Fibroblast of gingiva (primary cell): ENCODE results near the gene LRG1.

ENCODE experiments used
- DNase-seq: peaks from one replicate; pipeline ENCODE4 v3.0.0-alpha.2; 2011; ENCODE audit warnings: low read depth

LRG1 gene

DNA sequence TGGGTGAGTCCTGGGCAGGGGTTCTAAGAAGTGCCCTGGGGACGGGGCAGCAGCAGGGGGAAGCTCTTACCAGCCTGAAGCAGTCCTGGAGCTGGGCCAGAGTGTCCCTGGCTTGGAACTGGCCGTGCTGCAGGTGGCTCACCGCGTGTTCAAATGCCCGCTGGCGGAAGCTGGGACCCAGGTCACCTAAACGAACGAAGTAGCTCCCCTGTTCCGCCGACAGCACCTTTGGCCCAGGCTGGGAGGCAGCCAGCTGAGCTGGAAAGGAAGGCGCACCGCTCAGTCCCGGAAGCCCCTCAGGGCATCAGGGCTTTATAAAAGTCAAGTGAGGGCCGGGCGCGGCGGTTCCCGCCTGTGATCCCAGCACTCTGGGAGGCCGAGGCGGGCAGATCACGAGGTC, 31.1 kb downstream of the LRG1 start:
- no peak for DNase-seq

DNA sequence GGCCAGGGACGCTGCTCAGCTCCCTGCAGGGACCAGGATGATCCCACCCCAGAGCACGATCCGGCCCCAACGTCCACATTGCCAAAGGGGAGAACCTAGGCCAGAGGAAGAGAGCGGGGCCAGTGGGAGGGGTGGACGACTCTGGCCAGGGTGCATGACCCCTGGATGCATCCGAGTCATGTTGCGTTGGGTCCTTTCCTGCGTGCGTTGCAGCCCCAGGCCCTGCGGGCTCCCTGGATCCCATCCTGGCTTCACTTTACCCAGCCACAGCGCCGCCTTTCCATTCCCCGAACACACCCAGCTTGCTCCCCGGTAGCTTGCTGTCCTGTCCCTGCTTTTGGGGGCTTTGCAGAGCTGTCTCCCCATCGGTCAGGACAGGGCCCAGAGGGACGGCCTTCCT, 32.0 kb downstream of the LRG1 start:
- DNase-seq = no peak

GRCh38 chr19:4507150-4507452, 32.7 kb downstream of the LRG1 start:
- no peak for DNase-seq

DNA sequence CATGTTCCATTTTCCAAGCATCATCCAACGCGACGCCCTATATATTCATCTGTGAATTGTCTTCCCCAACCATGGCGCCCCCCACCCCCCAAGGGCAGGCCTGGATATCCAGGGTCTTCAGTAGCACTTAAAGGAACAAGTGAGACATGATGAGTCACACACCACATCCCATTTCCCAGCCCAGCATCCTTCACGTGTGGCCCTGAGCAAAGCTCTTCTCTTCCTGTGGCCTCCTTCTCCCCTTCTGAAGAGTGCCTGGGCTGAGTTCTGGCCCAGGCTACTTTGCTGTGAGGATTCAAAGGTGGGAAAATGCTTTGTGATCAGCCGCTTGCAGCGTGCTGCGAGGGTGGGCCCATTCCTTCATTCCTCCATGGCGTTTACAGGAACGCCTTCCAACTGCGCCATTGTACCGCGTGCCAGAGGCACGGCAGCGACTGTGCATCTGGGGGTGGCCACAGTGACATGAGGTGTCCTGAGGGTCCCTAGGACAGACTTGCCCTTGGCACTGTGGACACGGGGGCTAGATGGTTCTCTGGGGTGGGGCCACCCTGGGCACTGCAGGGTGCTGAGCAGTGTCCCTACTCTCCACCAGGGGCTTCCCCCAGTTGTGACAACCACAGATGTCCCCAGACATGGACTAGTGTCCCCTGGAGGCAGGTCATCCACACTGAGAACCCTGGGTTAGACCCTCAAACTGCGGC, 33.2 kb downstream of the LRG1 start:
- DNase-seq = no peak

DNA sequence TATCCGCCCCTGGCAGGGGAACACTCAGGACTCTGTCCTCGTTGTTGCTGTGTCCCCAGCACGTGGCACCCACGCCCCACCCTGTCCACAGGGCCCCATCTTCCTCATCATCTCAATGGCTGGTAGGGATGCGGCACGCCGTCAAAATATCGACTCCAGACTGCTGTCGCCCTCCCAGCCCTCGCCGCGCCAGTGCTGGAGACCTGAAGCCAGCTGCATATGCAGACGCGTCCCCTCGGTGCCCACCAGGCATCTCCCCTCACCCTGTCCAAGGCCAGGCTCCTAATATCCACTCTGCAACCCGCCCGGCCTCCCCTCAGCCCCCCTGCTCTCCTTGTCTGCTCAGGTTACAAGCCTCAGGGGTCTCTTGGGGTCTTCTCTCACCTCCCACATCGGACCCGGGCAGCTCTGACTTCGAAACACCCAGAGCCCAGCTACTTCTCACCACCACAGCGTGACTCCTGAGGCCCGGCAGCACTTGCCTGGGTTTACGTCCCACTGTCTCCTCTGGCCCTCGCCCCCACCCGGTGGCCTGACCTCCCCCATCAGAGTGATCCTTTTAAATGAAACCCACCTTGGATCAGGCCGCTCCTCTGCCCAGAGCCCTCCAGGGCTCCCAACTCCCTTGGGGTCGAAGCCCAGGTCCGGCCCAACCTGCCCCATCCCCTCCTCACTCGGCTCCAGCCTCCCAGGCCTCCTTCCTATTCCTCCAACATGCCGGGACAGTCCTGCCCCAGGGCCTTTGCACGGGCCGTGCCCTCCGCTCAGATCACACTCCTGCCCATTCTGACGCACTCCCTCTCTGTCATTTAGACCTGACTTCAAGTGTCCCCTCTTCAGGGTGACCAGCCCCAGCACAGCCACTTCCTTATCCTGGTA, 34.0 kb downstream of the LRG1 start:
- DNase-seq = no peak

- peak; percentile 26 for DNase-seq
These were observed 34.8 kb downstream of the LRG1 start for GRCh38 chr19:4504891-4505569.

- no peak for DNase-seq
These were observed 35.5 kb downstream of the LRG1 start for GRCh38 chr19:4504297-4504701.

GRCh38 chr19:4503825-4504170, 36.0 kb downstream of the LRG1 start:
- no peak for DNase-seq

- DNase-seq = no peak
These were observed 36.6 kb downstream of the LRG1 start for GRCh38 chr19:4503132-4503824.

DNA sequence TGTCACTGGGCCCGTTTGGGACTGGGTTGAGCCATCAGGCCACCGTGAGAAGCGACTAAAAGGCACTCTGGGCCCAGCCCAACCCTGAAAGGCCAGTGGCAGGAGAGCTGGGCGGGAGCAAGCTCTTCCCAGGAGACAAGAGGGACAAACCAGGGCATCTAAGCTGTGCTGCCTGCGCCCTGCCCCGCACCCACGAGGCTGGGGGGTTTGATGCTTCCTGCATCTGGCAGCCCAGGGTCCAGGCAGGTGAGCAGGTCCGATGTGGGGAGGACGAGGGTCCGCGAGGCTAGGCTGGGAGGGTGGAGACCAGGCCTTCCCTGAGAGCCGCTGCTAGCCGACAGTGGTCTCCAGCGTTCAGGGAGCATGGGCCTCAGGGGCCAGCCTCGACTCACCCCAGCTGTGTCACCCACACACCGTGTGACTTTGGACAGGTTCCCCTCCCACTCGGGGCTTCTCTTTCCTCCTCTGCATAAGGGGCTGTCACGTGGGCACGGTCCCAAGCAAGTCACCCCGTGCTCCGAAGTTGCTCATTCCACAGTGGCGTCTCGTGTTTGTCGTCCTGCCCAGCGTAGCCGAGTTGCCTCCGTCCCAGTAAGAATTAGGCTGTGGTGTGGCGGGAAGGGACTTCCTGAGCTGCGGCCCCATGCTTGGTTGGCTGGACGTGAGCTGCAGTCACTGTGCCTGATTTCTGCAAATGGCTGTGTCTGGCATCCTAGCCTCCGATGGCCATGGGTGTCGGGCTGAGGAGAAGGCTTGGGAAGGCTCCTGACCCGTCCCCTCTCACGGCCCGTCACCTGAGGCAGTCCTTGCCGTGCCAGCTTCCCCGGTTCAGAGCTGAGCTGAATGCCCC, 37.3 kb downstream of the LRG1 start:
- DNase-seq = no peak

GRCh38 chr19:4501691-4502090, 38.1 kb downstream of the LRG1 start:
- no peak for DNase-seq

GRCh38 chr19:4500841-4501591, 38.8 kb downstream of the LRG1 start:
- no peak for DNase-seq

GRCh38 chr19:4499855-4500254, 40.0 kb downstream of the LRG1 start:
- DNase-seq = no peak

GRCh38 chr19:4499318-4499717, 40.5 kb downstream of the LRG1 start:
- no peak for DNase-seq

- DNase-seq = no peak
These were observed 41.1 kb downstream of the LRG1 start for GRCh38 chr19:4498694-4499093.

DNA sequence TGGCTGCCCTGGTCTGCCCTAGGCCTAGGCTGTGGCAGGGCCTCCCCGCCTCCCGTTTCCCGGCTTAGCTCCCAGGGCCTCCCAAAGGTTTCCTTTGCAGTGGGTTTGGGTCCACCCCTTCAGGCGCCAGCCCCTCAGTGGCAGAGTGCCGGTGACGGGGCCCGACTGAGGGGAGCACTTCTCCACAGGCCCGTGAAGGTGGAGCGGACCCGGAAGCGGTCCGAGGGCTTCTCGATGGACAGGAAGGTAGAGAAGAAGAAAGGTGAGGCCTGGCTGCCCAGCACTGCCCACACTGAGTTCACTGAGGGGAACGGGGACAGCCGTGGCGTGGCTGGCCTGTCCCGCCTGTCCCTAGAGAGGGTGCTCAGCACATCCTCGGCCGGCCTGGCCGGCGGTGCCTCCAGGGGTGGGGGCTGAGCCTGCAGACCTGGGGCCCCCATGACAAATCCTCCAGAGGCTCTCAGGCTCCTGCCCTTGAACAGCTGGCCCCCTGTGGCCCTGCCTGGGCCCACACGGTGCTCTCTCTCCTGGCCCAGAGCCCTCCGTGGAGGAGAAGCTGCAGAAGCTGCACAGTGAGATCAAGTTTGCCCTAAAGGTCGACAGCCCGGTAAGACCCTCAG, 42.0 kb downstream of the LRG1 start:
- DNase-seq = no peak

DNA sequence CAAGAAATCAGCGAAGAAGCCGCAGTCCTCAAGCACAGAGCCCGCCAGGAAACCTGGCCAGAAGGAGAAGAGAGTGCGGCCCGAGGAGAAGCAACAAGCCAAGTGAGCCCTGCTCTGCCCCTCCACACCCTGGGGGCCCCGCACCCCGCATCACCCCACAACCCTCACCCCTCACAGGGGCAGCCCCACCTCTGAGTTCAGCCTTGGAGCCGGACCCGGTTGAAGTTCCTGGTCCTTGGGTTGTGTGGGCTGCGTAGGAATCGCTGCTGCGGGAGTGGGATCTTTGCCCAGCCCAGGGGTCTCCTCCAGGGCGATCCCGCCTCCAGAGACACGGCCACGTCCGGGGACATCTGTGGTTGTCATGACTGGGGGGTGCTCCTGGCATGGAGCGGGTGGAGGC, 43.5 kb downstream of the LRG1 start:
- no peak for DNase-seq

DNA sequence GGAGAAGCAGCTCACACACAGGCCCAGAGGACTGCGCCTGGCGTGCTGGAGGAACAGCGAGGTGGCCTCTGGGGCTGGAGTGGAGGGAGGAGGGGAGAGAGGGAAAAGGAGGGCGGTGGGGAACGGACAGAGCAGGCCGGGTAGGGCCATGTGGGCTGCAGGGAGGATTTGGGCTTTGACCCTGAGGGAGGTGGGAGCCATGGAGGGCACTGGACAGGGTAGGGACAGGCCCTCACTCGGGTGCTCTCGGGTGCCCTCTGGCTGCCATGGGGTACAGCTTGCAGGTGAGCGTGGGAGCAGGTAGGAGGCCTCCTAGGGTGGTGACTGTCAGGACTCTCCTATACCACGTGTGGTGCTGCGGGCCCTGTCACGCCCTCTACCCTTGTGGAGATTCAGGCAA, 44.4 kb downstream of the LRG1 start:
- no peak for DNase-seq

DNA sequence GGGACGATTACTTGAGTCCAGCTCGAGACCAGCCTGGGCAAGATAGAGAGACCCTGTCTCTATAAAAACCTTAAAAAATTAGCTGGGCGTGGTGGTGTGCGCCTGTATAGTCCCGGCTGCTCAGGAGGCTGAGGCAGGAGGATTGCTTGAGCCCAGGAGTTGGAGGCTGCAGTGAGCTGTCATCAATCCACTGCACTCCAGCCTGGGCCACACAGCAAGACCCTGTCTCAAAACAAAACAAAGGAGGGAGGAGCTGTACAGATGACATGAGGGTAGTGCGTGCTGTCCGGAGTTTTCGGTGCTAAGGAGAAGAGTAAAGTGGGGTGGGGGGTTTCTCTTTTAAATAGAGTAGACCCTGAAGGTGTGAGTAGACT, 45.2 kb downstream of the LRG1 start:
- DNase-seq = no peak

DNA sequence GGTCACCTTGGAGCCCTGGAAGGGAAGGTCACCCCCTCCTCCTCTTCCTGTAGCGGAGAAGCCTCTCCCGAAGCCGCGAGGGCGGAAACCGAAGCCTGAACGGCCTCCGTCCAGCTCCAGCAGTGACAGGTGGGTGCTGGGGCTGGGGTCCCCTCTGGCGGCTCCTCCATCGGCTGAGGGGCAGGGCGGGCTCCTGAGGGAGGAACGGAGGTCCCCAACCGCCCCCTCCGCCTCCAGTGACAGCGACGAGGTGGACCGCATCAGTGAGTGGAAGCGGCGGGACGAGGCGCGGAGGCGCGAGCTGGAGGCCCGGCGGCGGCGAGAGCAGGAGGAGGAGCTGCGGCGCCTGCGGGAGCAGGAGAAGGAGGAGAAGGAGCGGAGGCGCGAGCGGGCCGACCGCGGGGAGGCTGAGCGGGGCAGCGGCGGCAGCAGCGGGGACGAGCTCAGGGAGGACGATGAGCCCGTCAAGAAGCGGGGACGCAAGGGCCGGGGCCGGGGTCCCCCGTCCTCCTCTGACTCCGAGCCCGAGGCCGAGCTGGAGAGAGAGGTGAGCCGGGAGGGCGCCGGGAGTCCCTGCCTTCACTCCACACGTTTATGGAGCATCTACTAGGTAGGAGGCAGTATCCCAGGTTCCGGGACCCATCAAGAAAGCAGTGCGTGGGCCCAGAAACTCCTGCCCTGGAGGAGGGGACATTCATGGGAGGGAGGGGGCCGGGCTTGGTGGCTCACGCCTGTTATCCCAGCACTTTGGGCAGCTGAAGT, 45.7 kb downstream of the LRG1 start:
- DNase-seq = no peak
